Osteocyte (in vitro differentiated cells): Measurements from ENCODE around the gene CADM2. TPM values are rescaled to one million over a fixed set of nuclear protein-coding genes. Genes with fewer than 3 reads are reported as not detected.

Source experiments
- DNase-seq: peaks from one replicate; pipeline ENCODE4 v3.0.0; 2021; ENCODE audit warnings: mixed read lengths; ENCODE audit not compliant: unreplicated experiment; ENCODE audit errors: extremely low spot score
- H3K27ac Mint-ChIP-seq: one replicate; pipeline ENCODE4 v1.8.0; 2021; ENCODE audit warnings: mild to moderate bottlenecking, mixed read lengths; ENCODE audit not compliant: unreplicated experiment
- H3K27me3 Mint-ChIP-seq: one replicate; pipeline ENCODE4 v1.8.0; 2021; ENCODE audit warnings: mixed read lengths; ENCODE audit not compliant: unreplicated experiment
- H3K36me3 Mint-ChIP-seq: one replicate; pipeline ENCODE4 v1.8.0; 2021; ENCODE audit warnings: mixed read lengths; ENCODE audit not compliant: unreplicated experiment
- H3K4me1 Mint-ChIP-seq: one replicate; pipeline ENCODE4 v1.8.0; 2021; ENCODE audit warnings: mixed read lengths; ENCODE audit not compliant: unreplicated experiment
- H3K4me3 Mint-ChIP-seq: one replicate; pipeline ENCODE4 v1.8.0; 2021; ENCODE audit warnings: mild to moderate bottlenecking, moderate library complexity, mixed read lengths; ENCODE audit not compliant: unreplicated experiment
- H3K9me3 Mint-ChIP-seq: one replicate; pipeline ENCODE4 v1.8.0; 2021; ENCODE audit warnings: mixed read lengths; ENCODE audit not compliant: unreplicated experiment
- CTCF ChIP-seq: fragments of 200-600 bp; sonication (generic); IDR thresholded peaks from 2 replicates; pipeline ENCODE4 v1.5.0; 2021; ENCODE audit warnings: antibody characterized with exemption, mild to moderate bottlenecking, moderate library complexity
- total RNA-seq: library from RNA; stranded (reverse); gene quantifications from 2 replicates; pipeline ENCODE4 v1.2.1, GENCODE V29; 2021

Gene CADM2
- total RNA-seq, 1 donor from 2014 or later = 1.5 TPM

- no peak for TF ChIP-seq CTCF
- no peaks in the 10 kb centered on the region for H3K4me1 Mint-ChIP-seq
- H3K36me3 Mint-ChIP-seq = no peaks in the 10 kb centered on the region
- no peaks in the 10 kb centered on the region for H3K9me3 Mint-ChIP-seq
- H3K27ac Mint-ChIP-seq = no peak overlapping the region
- no peak for DNase-seq
- H3K27me3 Mint-ChIP-seq = no peaks in the 10 kb centered on the region
- no peak overlapping the region for H3K4me3 Mint-ChIP-seq
Measured at GRCh38 chr3:85159376-85159775, 200.6 kb downstream of the CADM2 start.

GRCh38 chr3:85161544-85161943 is 202.8 kb downstream of the CADM2 start:
- Mint-ChIP-seq H3K27me3 (no peaks in the 10 kb centered on the region), H3K27ac (no peak overlapping the region), H3K36me3 (no peaks in the 10 kb centered on the region), H3K4me1 (no peaks in the 10 kb centered on the region), H3K4me3 (no peak overlapping the region), H3K9me3 (no peaks in the 10 kb centered on the region)
- no peak for TF ChIP-seq CTCF
- DNase-seq = no peak

- no peak for TF ChIP-seq CTCF
- Mint-ChIP-seq H3K36me3 (no peaks in the 10 kb centered on the region), H3K4me3 (no peak overlapping the region), H3K9me3 (no peaks in the 10 kb centered on the region), H3K27ac (no peak overlapping the region), H3K4me1 (no peaks in the 10 kb centered on the region), H3K27me3 (no peaks in the 10 kb centered on the region)
- no peak for DNase-seq
Measured at GRCh38 chr3:85162905-85163304, 204.1 kb downstream of the CADM2 start.

GRCh38 chr3:85164436-85164835 is 205.6 kb downstream of the CADM2 start:
- TF ChIP-seq CTCF = no peak
- Mint-ChIP-seq H3K36me3 (no peaks in the 10 kb centered on the region), H3K4me3 (no peak overlapping the region), H3K27ac (no peak overlapping the region), H3K27me3 (no peaks in the 10 kb centered on the region), H3K9me3 (no peaks in the 10 kb centered on the region), H3K4me1 (no peaks in the 10 kb centered on the region)
- no peak for DNase-seq

GRCh38 chr3:85167576-85167975 is 208.8 kb downstream of the CADM2 start:
- H3K9me3 Mint-ChIP-seq = no peaks in the 10 kb centered on the region
- no peak overlapping the region for H3K27ac Mint-ChIP-seq
- H3K27me3 Mint-ChIP-seq = no peaks in the 10 kb centered on the region
- no peaks in the 10 kb centered on the region for H3K4me1 Mint-ChIP-seq
- no peak overlapping the region for H3K4me3 Mint-ChIP-seq
- no peak for TF ChIP-seq CTCF
- no peak for DNase-seq
- no peaks in the 10 kb centered on the region for H3K36me3 Mint-ChIP-seq
